GM11168 (cell line): Measurements from ENCODE around the gene SLC10A1.

Source experiments
- in situ Hi-C: fragments of 300-500 bp; cut with MboI; formaldehyde crosslinking; loops from one replicate; pipeline ENCODE4 v1.12.0; 2022; ENCODE audit warnings: low sequenced_read_pairs; ENCODE audit not compliant: unreplicated experiment

Gene SLC10A1

DNA sequence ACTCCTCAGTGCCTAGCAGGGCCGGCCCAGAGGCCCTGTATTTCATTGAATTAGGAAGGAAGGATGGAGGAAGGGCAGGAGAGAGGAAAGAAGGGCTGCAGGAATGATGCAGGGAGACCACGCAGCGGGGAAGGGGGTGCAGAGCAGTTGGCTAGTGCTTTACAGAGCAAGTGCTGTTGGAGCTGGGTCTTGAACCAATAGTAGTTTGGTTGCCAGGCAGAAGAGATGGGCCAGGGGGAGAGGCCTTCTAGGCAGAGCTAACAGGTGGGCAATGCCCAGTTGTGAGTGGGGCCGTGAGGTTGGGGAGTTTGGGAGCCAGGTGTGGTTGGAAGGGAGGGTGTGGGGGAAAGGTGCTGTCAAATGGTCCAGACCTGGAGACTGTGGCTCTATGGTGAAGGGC, 69.2 kb downstream of the SLC10A1 start:
- in situ Hi-C loops = loop anchor here (5.0 to 25.0 kb wide), 2 partner anchors 121 to 491 kb away; no protein-coding TSS in a partner anchor

- in situ Hi-C loops = loop anchor here (5.0 to 25.0 kb wide), 2 partner anchors 120 to 490 kb away; no protein-coding TSS in a partner anchor
Measured at GRCh38 chr14:69726761-69727511, 70.1 kb downstream of the SLC10A1 start.
